DND-41 (cell line): Measurements from ENCODE around the gene TNN.

Source experiments
- ATAC-seq: fragments of 200-7000 bp; cut with Tn5 transposase; 3 replicates; pipeline ENCODE4 v1.9.1; 2021; ENCODE audit warnings: low read depth; ENCODE audit not compliant: insufficient read depth
- DNase-seq: peaks from one replicate; pipeline ENCODE4 v3.0.0-alpha.2; 2020
- H2AFZ ChIP-seq: 2 replicates; pipeline ENCODE4 v1.6.0; 2012; ENCODE audit warnings: low read depth, low read length
- H3K27ac ChIP-seq: 2 replicates; pipeline ENCODE4 v1.5.1; 2012; ENCODE audit warnings: low read length, inconsistent platforms
- H3K27me3 ChIP-seq: fragments of 200-600 bp; sonication (generic); 2 replicates; pipeline ENCODE4 v1.6.0; 2012; ENCODE audit warnings: low read length, mild to moderate bottlenecking, inconsistent platforms; ENCODE audit not compliant: insufficient read depth, poor library complexity
- H3K36me3 ChIP-seq: 2 replicates; pipeline ENCODE4 v1.5.1; 2012; ENCODE audit warnings: low read length, inconsistent platforms; ENCODE audit not compliant: insufficient read depth
- H3K4me1 ChIP-seq: 2 replicates; pipeline ENCODE4 v1.5.1; 2012; ENCODE audit warnings: mild to moderate bottlenecking, low read length; ENCODE audit not compliant: insufficient read depth
- H3K4me2 ChIP-seq: 2 replicates; pipeline ENCODE4 v1.6.0; 2012; ENCODE audit warnings: mild to moderate bottlenecking, moderate library complexity, low read length, inconsistent platforms; ENCODE audit not compliant: insufficient read depth
- H3K4me3 ChIP-seq, 2 experiments: fragments of 200-600 bp in 1 of 2; shearing (Covaris generic) in 1 of 2; 2 replicates each; pipeline ENCODE4 v1.5.1; 2012 to 2016; ENCODE audit warnings: inconsistent platforms in 2 of 2, low read length in 2 of 2, mild to moderate bottlenecking in 2 of 2, low read depth in 1 of 2, moderate library complexity in 1 of 2
- H3K79me2 ChIP-seq: 2 replicates; pipeline ENCODE4 v1.6.0; 2012; ENCODE audit warnings: low read length, inconsistent platforms; ENCODE audit not compliant: insufficient read depth
- H3K9ac ChIP-seq: 2 replicates; pipeline ENCODE4 v1.6.0; 2012; ENCODE audit warnings: low read depth, mild to moderate bottlenecking, inconsistent platforms, low read length, moderate library complexity
- H3K9me3 ChIP-seq: 2 replicates; pipeline ENCODE4 v1.5.1; 2012; ENCODE audit warnings: low read length, moderate library complexity, mild to moderate bottlenecking, inconsistent platforms; ENCODE audit not compliant: insufficient read depth, severe bottlenecking
- H4K20me1 ChIP-seq: 2 replicates; pipeline ENCODE4 v1.6.0; 2012; ENCODE audit warnings: low read length; ENCODE audit not compliant: insufficient read depth
- EZH2 ChIP-seq: IDR thresholded peaks from 3 replicates; pipeline ENCODE4 v1.6.1; 2012; ENCODE audit warnings: borderline replicate concordance, low read depth, mild to moderate bottlenecking, moderate library complexity, low read length, inconsistent platforms; ENCODE audit not compliant: severe bottlenecking
- TF ChIP-seq, protein P1 (sequence below): IDR thresholded peaks from 2 replicates; pipeline ENCODE4 v1.5.1; 2012; ENCODE audit warnings: borderline replicate concordance, low read length, moderate library complexity, mild to moderate bottlenecking; ENCODE audit not compliant: poor library complexity, severe bottlenecking; ENCODE audit errors: extremely low read depth

TNN gene

GRCh38 chr1:175173531-175173930 lies 105.9 kb downstream of the TNN start:
- Histone ChIP-seq H3K79me2 (no peaks in the 10 kb centered on the region), H3K36me3 (no peaks in the 10 kb centered on the region), H3K4me2 (no peak overlapping the region), H2AFZ (no peak overlapping the region), H3K27me3 (no peaks in the 10 kb centered on the region), H3K4me3 (no peak overlapping the region), H3K9ac (no peak overlapping the region), H3K27ac (no peak overlapping the region), H3K4me1 (no peaks in the 10 kb centered on the region), H4K20me1 (no peaks in the 10 kb centered on the region), H3K9me3 (no peaks in the 10 kb centered on the region)
- TF ChIP-seq EZH2, result no peak
- TF ChIP-seq, protein P1, sequence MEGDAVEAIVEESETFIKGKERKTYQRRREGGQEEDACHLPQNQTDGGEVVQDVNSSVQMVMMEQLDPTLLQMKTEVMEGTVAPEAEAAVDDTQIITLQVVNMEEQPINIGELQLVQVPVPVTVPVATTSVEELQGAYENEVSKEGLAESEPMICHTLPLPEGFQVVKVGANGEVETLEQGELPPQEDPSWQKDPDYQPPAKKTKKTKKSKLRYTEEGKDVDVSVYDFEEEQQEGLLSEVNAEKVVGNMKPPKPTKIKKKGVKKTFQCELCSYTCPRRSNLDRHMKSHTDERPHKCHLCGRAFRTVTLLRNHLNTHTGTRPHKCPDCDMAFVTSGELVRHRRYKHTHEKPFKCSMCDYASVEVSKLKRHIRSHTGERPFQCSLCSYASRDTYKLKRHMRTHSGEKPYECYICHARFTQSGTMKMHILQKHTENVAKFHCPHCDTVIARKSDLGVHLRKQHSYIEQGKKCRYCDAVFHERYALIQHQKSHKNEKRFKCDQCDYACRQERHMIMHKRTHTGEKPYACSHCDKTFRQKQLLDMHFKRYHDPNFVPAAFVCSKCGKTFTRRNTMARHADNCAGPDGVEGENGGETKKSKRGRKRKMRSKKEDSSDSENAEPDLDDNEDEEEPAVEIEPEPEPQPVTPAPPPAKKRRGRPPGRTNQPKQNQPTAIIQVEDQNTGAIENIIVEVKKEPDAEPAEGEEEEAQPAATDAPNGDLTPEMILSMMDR, result no peak
- ATAC-seq (no peak), DNase-seq (no peak)

GRCh38 chr1:175174309-175175102 lies 106.9 kb downstream of the TNN start:
- no peaks in the 10 kb centered on the region for H3K79me2 ChIP-seq
- H3K4me3 ChIP-seq, result no peak overlapping the region
- no peaks in the 10 kb centered on the region for H4K20me1 ChIP-seq
- H3K27me3 ChIP-seq, result no peaks in the 10 kb centered on the region
- H3K4me1 ChIP-seq, result no peaks in the 10 kb centered on the region
- DNase-seq (no peak), ATAC-seq (no peak)
- H2AFZ ChIP-seq, result no peak overlapping the region
- TF ChIP-seq, protein P1, result no peak
- TF ChIP-seq EZH2, result no peak
- H3K9ac ChIP-seq, result no peak overlapping the region
- H3K36me3 ChIP-seq, result no peaks in the 10 kb centered on the region
- no peak overlapping the region for H3K4me2 ChIP-seq
- no peak overlapping the region for H3K27ac ChIP-seq
- H3K9me3 ChIP-seq, result no peaks in the 10 kb centered on the region

DNA sequence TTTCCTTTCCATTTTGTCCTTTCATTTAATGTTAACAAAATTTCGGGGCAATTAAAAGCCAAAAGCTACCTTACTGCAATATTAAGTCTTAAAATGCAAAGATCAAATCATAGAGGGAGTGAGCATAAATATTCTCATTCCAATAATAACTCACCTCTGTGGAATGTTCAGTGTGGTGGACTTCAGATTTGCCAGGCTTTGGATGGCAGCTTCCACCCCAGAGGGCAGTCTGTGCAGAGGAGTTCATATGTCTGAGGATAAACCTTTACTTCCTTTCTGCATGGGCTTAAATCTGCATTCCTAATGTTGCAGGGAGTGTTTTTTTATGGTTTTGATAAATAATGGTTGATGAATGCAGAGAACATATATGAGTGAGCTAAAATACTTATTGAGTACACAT lies 108.6 kb downstream of the TNN start:
- Histone ChIP-seq H3K9ac (no peak overlapping the region), H3K36me3 (no peaks in the 10 kb centered on the region), H4K20me1 (no peaks in the 10 kb centered on the region), H3K4me3 (no peak overlapping the region), H2AFZ (no peak overlapping the region), H3K4me1 (no peaks in the 10 kb centered on the region), H3K27ac (no peak overlapping the region), H3K4me2 (no peak overlapping the region), H3K27me3 (no peaks in the 10 kb centered on the region), H3K9me3 (no peaks in the 10 kb centered on the region), H3K79me2 (no peaks in the 10 kb centered on the region)
- ATAC-seq (no peak), DNase-seq (no peak)
- TF ChIP-seq, protein P1, result no peak
- TF ChIP-seq EZH2, result no peak

DNA sequence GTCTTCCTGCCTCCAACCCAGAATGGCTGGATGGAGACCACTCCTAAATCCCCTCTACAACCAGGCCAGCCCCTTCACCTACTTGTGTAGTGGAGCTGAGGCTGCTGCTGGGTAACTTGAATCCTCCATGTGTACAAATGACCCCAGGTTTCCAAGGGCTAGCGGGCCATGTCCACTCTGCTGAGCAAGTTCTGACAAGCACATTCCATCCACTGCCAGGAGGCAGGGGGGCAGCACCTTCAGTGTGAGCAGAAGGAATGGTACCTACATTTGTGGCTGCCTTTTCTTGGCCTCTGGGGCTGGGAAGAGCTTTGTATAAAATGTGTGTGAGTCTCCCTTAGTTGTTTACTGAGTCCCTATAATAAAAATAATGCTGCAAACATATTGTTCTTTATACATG lies 110.4 kb downstream of the TNN start:
- no peak overlapping the region for H3K27ac ChIP-seq
- H3K9me3 ChIP-seq, result no peaks in the 10 kb centered on the region
- no peaks in the 10 kb centered on the region for H4K20me1 ChIP-seq
- H3K4me2 ChIP-seq, result no peak overlapping the region
- ATAC-seq, result no peak
- no peak overlapping the region for H2AFZ ChIP-seq
- no peaks in the 10 kb centered on the region for H3K27me3 ChIP-seq
- no peak overlapping the region for H3K9ac ChIP-seq
- H3K4me1 ChIP-seq, result no peaks in the 10 kb centered on the region
- no peak overlapping the region for H3K4me3 ChIP-seq
- no peaks in the 10 kb centered on the region for H3K36me3 ChIP-seq
- H3K79me2 ChIP-seq, result no peaks in the 10 kb centered on the region
- no peak for DNase-seq
- TF ChIP-seq EZH2, result no peak
- TF ChIP-seq, protein P1, result no peak
